A673 (cell line): Measurements from ENCODE around the gene SCN4A. TPM values are rescaled to one million over a fixed set of nuclear protein-coding genes. Genes with fewer than 3 reads are reported as not detected.

Experiments
- BruUV-seq: library from RNA; stranded (reverse); fragments of 400-500 nt; replicated peaks from 2 replicates; lab custom pipeline; 2021; lab: Mats Ljungman, UMichigan
- CTCF ChIA-PET: fragments of 300-600 bp; sonication (Branson Sonifier 250); formaldehyde crosslinking; loops from one replicate; lab custom pipeline; 2022; ENCODE audit warnings: antibody characterized with exemption; lab: Charles Lee
- POLR2A ChIA-PET: fragments of 300-600 bp; sonication (Branson Sonifier 250); formaldehyde crosslinking; loops from one replicate; lab custom pipeline; 2022; ENCODE audit warnings: antibody characterized with exemption; ENCODE audit not compliant: low non-redundant PET; lab: Charles Lee
- DNase-seq: peaks from one replicate; pipeline ENCODE4 v3.0.0-alpha.2; 2015; ENCODE audit warnings: low spot score
- H3K27ac ChIP-seq: fragments of 200-600 bp; sonication (generic); 2 replicates; pipeline ENCODE4 v1.5.1; 2016; ENCODE audit warnings: mixed run types, low read depth, mild to moderate bottlenecking, mixed read lengths, antibody characterized with exemption, low read length; ENCODE audit not compliant: poor library complexity, severe bottlenecking
- H3K27me3 ChIP-seq: fragments of 200-600 bp; sonication (generic); replicated peaks from 2 replicates; pipeline ENCODE4 v1.6.1; 2017; ENCODE audit warnings: mixed run types, low read depth, mild to moderate bottlenecking, mixed read lengths, antibody characterized with exemption, low read length; ENCODE audit not compliant: insufficient read depth, poor library complexity
- H3K36me3 ChIP-seq: fragments of 200-600 bp; sonication (generic); 2 replicates; pipeline ENCODE4 v1.6.1; 2016; ENCODE audit warnings: mixed run types, mild to moderate bottlenecking, mixed read lengths, antibody characterized with exemption, low read length; ENCODE audit not compliant: insufficient read depth, poor library complexity, severe bottlenecking
- H3K4me1 ChIP-seq: fragments of 200-600 bp; sonication (generic); 2 replicates; pipeline ENCODE4 v1.6.1; 2017; ENCODE audit warnings: mixed run types, mild to moderate bottlenecking, mixed read lengths, antibody characterized with exemption, low read length; ENCODE audit not compliant: insufficient read depth, poor library complexity, severe bottlenecking
- H3K4me3 ChIP-seq: fragments of 200-600 bp; sonication (generic); 2 replicates; pipeline ENCODE4 v1.5.1; 2016; ENCODE audit warnings: low read depth, mixed run types, mild to moderate bottlenecking, mixed read lengths, low read length; ENCODE audit not compliant: poor library complexity, severe bottlenecking
- H3K9me3 ChIP-seq: fragments of 200-600 bp; sonication (generic); 2 replicates; pipeline ENCODE4 v1.6.1; 2016; ENCODE audit warnings: mixed run types, low read depth, mild to moderate bottlenecking, mixed read lengths, antibody characterized with exemption, low read length; ENCODE audit not compliant: poor library complexity, severe bottlenecking
- EZH2 ChIP-seq: fragments of 200-600 bp; sonication (generic); IDR thresholded peaks from 2 replicates; pipeline ENCODE4 v1.6.1; 2017; ENCODE audit warnings: borderline replicate concordance, low read depth, mild to moderate bottlenecking, mixed read lengths, antibody characterized with exemption, low read length; ENCODE audit not compliant: poor library complexity, severe bottlenecking
- intact Hi-C: fragments of 100-400 bp; cut with micrococcal nuclease; formaldehyde crosslinking; loops from one replicate; pipeline ENCODE4 v1.10.0; 2022; ENCODE audit not compliant: unreplicated experiment
- total RNA-seq: library from RNA; stranded (reverse); gene quantifications from 2 replicates; pipeline ENCODE4 v1.2.3, GENCODE V29; 2021
- TF ChIP-seq, protein P1 (sequence below): fragments of 300-800, 200-600 bp; sonication (generic); conservative IDR thresholded peaks from 2 replicates; pipeline ENCODE4 v1.5.1; 2017; ENCODE audit warnings: low read depth, mild to moderate bottlenecking, antibody characterized with exemption, low read length, moderate library complexity, mixed read lengths

The SCN4A gene
- total RNA-seq, 1 experiment from 2014 or later, result 0.56 TPM

- TF ChIP-seq, protein P1, sequence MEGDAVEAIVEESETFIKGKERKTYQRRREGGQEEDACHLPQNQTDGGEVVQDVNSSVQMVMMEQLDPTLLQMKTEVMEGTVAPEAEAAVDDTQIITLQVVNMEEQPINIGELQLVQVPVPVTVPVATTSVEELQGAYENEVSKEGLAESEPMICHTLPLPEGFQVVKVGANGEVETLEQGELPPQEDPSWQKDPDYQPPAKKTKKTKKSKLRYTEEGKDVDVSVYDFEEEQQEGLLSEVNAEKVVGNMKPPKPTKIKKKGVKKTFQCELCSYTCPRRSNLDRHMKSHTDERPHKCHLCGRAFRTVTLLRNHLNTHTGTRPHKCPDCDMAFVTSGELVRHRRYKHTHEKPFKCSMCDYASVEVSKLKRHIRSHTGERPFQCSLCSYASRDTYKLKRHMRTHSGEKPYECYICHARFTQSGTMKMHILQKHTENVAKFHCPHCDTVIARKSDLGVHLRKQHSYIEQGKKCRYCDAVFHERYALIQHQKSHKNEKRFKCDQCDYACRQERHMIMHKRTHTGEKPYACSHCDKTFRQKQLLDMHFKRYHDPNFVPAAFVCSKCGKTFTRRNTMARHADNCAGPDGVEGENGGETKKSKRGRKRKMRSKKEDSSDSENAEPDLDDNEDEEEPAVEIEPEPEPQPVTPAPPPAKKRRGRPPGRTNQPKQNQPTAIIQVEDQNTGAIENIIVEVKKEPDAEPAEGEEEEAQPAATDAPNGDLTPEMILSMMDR, result no peak
- no peak for TF ChIP-seq EZH2
- BruUV-seq, result no TSS peak
- H3K9me3 ChIP-seq, result no peaks in the 10 kb centered on the region
- H3K4me3 ChIP-seq, result no peak overlapping the region
- DNase-seq, result no peak
- ChIA-PET CTCF (no interaction called here), POLR2A (no interaction called here)
- intact Hi-C loops, result no loop called here
- peaks cover 3% of the 10 kb centered on the region for H3K27me3 ChIP-seq
- H3K27ac ChIP-seq, result no peak overlapping the region
- no peaks in the 10 kb centered on the region for H3K36me3 ChIP-seq
- H3K4me1 ChIP-seq, result no peaks in the 10 kb centered on the region
Observed at GRCh38 chr17:64005734-64006167, 33.0 kb upstream of the SCN4A start.

DNA sequence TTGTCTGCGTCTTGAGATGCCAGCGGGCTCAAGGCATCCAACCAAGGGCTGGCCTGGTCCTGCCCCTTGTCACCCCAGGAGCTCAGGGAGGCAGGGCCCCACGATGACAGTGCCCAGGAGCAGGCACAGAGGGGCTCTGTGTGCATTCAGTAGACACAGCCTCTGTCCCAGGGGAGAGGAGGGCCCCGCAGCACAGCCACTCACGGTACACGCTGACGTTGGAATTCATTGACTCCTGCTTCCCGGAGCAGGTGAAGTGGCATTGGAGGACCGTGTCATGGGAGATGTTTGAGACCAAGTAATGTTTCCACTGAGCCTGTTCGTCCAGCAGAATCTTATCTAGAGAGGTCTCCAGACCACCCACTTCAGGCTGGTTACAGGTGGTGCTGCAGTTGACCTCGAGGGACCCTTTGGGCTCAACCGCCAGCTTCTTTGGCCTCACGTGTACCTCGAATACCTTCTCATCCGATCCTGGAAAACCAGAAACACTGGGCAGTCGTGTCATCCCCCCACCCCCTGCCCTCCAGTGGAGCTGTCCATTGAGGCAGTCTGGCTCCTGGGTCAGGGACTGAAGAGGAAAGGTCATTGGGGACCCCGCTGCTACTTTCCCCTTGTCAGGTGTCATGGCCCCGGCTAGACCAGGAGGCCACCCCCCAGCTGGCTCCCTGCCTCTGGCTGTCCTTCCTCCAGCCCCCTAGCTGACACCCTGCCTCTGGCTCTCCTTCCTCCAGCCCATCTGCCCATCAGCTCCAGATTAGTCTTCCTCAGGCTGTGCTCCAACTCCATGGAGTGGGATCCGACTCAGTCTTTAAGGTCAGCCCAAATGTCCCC, 32.4 kb upstream of the SCN4A start:
- Histone ChIP-seq H3K27me3 (no peaks in the 10 kb centered on the region), H3K9me3 (no peaks in the 10 kb centered on the region), H3K4me3 (no peak overlapping the region), H3K36me3 (no peaks in the 10 kb centered on the region), H3K4me1 (no peaks in the 10 kb centered on the region), H3K27ac (no peak overlapping the region)
- intact Hi-C loops, result no loop called here
- no peak for TF ChIP-seq EZH2
- TF ChIP-seq, protein P1, result no peak
- no TSS peak for BruUV-seq
- no peak for DNase-seq
- ChIA-PET CTCF (no interaction called here), POLR2A (no interaction called here)

DNA sequence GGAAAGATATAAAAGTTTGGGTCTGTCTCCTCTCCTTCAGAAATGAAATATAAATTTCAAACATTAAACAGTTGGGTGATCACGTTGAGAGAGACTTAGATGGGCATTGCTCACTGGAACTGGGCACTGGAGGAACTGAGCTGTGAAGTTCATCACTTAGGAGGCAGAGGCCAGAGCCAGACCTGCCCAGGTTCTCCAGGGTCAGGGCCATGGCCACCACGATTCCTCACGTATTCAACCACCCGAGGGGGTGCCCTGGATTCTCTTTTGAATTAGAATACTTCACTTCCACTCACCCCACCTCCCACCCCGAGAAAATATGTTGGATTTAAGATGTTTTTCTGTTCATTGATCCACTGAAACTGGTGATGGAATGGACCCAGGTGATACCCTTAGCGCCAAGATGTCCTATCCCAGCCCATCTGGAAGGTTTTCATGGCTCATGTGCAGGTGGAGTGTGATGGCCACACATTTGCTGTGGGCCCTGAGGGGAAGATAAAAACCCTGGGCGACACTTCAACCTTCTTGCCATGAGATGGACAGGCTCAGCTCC, 31.6 kb upstream of the SCN4A start:
- H3K36me3 ChIP-seq, result no peaks in the 10 kb centered on the region
- BruUV-seq, result no TSS peak
- no peaks in the 10 kb centered on the region for H3K4me1 ChIP-seq
- intact Hi-C loops, result no loop called here
- no peaks in the 10 kb centered on the region for H3K9me3 ChIP-seq
- CTCF ChIA-PET, result interaction anchor here (0.5 kb wide), 1 partner anchor 38 kb away, joined by 3 read pairs; no protein-coding TSS in a partner anchor
- no peak for DNase-seq
- POLR2A ChIA-PET, result no interaction called here
- TF ChIP-seq, protein P1, result no peak
- no peak for TF ChIP-seq EZH2
- H3K27me3 ChIP-seq, result no peaks in the 10 kb centered on the region
- no peak overlapping the region for H3K4me3 ChIP-seq
- no peak overlapping the region for H3K27ac ChIP-seq
